NB4 (cell line): Measurements from ENCODE around the gene FAM32A.

Source experiments
- DNase-seq: peaks from one replicate; pipeline ENCODE4 v3.0.0; 2010; ENCODE audit warnings: low read depth
- H3K4me3 ChIP-seq: one replicate; pipeline ENCODE4 v1.5.1; 2011; ENCODE audit warnings: mild to moderate bottlenecking, low read depth, low read length, moderate library complexity
- MAX ChIP-seq: IDR thresholded peaks from 2 replicates; pipeline ENCODE4 v1.6.1; 2011; ENCODE audit warnings: low read depth, low read length
- MYC ChIP-seq: IDR thresholded peaks from 2 replicates; pipeline ENCODE4 v1.6.1; 2011; ENCODE audit warnings: low read depth, low read length
- POLR2A ChIP-seq: IDR thresholded peaks from 2 replicates; pipeline ENCODE4 v1.6.1; 2011; ENCODE audit warnings: mild to moderate bottlenecking; ENCODE audit not compliant: insufficient read length; ENCODE audit errors: extremely low read depth
- TF ChIP-seq, protein P1 (sequence below): IDR thresholded peaks from one replicate; pipeline ENCODE4 v1.5.1; 2012; ENCODE audit warnings: low read depth, low read length

The FAM32A gene

DNA sequence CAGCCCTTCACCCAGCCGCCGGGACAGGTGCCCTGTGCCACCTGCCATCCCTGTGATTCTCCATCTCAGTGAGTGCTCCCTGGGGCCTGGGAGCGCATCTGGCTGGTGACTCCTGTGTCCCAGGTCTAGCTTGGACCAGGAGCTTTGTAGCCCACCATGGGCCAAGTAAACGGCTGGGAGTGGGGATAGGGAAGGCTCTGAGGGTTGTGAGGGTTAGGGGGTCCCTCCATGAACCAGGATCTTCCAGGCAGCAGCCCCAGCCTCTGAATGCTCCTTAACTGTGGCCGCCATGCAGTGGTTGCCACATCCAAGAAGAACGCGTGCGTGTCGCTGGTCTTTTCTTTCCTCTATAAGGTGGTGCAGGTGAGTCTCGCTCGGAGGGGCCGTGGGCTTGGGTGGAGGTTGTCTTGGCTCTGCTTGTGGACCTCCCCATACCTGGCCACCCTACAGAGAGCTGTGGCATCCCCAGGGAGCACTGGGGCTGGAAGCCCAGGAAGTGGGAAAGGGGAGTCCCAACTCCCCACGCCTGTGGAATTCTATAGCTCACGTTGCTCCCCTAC lies 20.9 kb downstream of the FAM32A start:
- no peak for DNase-seq
- TF ChIP-seq, protein P1, sequence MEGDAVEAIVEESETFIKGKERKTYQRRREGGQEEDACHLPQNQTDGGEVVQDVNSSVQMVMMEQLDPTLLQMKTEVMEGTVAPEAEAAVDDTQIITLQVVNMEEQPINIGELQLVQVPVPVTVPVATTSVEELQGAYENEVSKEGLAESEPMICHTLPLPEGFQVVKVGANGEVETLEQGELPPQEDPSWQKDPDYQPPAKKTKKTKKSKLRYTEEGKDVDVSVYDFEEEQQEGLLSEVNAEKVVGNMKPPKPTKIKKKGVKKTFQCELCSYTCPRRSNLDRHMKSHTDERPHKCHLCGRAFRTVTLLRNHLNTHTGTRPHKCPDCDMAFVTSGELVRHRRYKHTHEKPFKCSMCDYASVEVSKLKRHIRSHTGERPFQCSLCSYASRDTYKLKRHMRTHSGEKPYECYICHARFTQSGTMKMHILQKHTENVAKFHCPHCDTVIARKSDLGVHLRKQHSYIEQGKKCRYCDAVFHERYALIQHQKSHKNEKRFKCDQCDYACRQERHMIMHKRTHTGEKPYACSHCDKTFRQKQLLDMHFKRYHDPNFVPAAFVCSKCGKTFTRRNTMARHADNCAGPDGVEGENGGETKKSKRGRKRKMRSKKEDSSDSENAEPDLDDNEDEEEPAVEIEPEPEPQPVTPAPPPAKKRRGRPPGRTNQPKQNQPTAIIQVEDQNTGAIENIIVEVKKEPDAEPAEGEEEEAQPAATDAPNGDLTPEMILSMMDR, result no peak
- TF ChIP-seq MYC (no peak), MAX (no peak), POLR2A (no peak)
- H3K4me3 ChIP-seq, result no peak overlapping the region

DNA sequence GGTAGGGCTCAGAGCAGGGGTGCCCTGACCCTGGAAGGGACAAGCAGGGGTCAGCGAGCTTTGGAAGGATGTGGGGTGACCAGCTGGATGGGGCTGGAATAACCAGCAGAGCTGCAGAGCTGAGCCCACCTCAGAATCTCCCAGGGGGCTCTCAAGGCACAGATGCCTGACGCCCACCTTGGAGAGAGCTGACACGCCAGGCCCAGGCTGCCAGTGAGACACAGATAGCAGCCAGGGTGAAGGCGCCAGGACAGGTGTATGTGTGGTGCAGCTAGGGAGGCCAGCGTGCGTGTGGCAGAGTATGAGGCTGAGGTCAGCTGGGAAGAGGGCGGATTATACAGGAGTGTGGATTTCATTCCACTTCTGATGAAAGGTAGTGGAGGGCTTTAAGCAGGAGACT lies 21.4 kb downstream of the FAM32A start:
- DNase-seq, result no peak
- no peak overlapping the region for H3K4me3 ChIP-seq
- TF ChIP-seq MYC (no peak), POLR2A (no peak), MAX (no peak)
- TF ChIP-seq, protein P1, result no peak

DNA sequence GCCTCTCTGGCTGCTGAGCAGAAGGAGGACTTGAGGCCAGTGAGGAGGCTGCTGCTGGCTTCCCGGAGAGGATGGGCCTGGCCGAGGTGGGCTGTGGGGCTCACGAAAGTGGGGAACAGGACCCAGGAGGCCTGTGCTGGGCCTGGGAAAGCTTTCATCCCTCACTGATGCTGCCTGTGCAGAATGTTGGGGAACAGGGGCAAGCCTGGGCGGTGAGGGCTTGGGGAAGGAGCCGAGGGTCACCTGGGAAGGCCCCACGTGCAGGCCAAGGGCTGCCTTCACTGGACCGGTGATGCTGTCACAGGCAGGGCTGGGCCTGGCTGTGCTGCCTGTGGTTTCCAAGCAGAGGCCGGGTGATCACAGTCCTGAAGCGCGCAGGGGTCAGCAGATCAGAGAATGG lies 21.9 kb downstream of the FAM32A start:
- TF ChIP-seq MAX (no peak), MYC (no peak), POLR2A (no peak)
- TF ChIP-seq, protein P1, result no peak
- no peak for DNase-seq
- H3K4me3 ChIP-seq, result no peak overlapping the region

GRCh38 chr19:16207490-16208025 lies 22.3 kb downstream of the FAM32A start:
- no peak for TF ChIP-seq POLR2A
- TF ChIP-seq, protein P1, result no peak
- no peak for TF ChIP-seq MAX
- no peak for TF ChIP-seq MYC
- no peak overlapping the region for H3K4me3 ChIP-seq
- DNase-seq, result no peak

- TF ChIP-seq MYC, result no peak
- no peak for TF ChIP-seq MAX
- no peak for DNase-seq
- H3K4me3 ChIP-seq, result no peak overlapping the region
These were observed 23.0 kb downstream of the FAM32A start for GRCh38 chr19:16208064-16208759.
